Loucy (cell line): Measurements from ENCODE around the gene TTC23.

Source experiments
- EZH2phosphoT487 ChIP-seq: fragments of 200-600 bp; IDR thresholded peaks from 2 replicates; pipeline ENCODE4 v1.6.1; 2018; ENCODE audit warnings: antibody characterized with exemption, mild to moderate bottlenecking, moderate library complexity, borderline replicate concordance
- TF ChIP-seq, protein P1 (sequence below): fragments of 200-600 bp; sonication (generic); conservative IDR thresholded peaks from 2 replicates; pipeline ENCODE4 v1.5.1; 2014; ENCODE audit warnings: mild to moderate bottlenecking, antibody characterized with exemption, low read length

DNA sequence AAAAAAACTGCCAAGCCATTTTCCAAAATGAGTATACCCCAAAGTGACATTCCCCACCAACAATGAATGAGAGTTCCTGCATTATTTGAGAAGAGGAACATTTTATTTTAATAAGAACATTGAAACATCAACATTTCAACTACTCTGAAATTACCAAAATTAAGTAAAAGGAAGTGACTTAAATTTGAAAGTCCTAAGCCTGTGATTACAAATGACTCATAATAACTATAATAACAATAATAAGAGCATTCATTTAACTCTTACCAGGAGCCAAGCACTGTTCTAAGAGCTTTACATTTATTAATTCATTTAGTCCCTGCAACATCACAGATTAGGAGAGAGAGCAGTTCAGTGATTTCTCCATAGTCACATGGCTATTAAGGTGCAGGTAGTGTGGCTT, 34.3 kb upstream of the TTC23 start:
- TF ChIP-seq, protein P1, sequence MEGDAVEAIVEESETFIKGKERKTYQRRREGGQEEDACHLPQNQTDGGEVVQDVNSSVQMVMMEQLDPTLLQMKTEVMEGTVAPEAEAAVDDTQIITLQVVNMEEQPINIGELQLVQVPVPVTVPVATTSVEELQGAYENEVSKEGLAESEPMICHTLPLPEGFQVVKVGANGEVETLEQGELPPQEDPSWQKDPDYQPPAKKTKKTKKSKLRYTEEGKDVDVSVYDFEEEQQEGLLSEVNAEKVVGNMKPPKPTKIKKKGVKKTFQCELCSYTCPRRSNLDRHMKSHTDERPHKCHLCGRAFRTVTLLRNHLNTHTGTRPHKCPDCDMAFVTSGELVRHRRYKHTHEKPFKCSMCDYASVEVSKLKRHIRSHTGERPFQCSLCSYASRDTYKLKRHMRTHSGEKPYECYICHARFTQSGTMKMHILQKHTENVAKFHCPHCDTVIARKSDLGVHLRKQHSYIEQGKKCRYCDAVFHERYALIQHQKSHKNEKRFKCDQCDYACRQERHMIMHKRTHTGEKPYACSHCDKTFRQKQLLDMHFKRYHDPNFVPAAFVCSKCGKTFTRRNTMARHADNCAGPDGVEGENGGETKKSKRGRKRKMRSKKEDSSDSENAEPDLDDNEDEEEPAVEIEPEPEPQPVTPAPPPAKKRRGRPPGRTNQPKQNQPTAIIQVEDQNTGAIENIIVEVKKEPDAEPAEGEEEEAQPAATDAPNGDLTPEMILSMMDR = no peak
- no peak for TF ChIP-seq EZH2phosphoT487
